Activated CD4-positive, alpha-beta T cell treated with anti-CD3 and anti-CD28 coated beads for 36 hours (primary cell): Measurements from ENCODE around the gene SLC10A1. TPM values are rescaled to one million over a fixed set of nuclear protein-coding genes. Genes with fewer than 3 reads are reported as not detected.
A peak's percentile ranks its signal among the peaks of the same experiment; 100 is the strongest.

Experiments used
- ATAC-seq: fragments of 200-7000 bp; cut with Tn5 transposase; one replicate; pipeline ENCODE4 v1.10.0; 2021; ENCODE audit warnings: mild to moderate bottlenecking, moderate library complexity
- CTCF ChIA-PET: fragments of 350-600 bp; sonication (Branson Sonifier 250); formaldehyde crosslinking; loops from one replicate; lab custom pipeline; 2021; ENCODE audit warnings: antibody characterized with exemption; lab: Charles Lee
- POLR2A ChIA-PET: fragments of 350-600 bp; sonication (Branson Sonifier 250); formaldehyde crosslinking; loops from one replicate; lab custom pipeline; 2021; ENCODE audit warnings: antibody characterized with exemption, inconsistent platforms; lab: Charles Lee
- DNase-seq: peaks from one replicate; pipeline ENCODE4 v3.0.0-alpha.2; 2020
- H3K27ac Mint-ChIP-seq: one replicate; pipeline ENCODE4 v1.8.0; 2021; ENCODE audit warnings: mixed read lengths
- H3K27me3 Mint-ChIP-seq: one replicate; pipeline ENCODE4 v1.8.0; 2021; ENCODE audit warnings: mixed read lengths
- H3K36me3 Mint-ChIP-seq: one replicate; pipeline ENCODE4 v1.8.0; 2021; ENCODE audit warnings: low read depth, mixed read lengths
- H3K4me1 Mint-ChIP-seq: one replicate; pipeline ENCODE4 v1.8.0; 2021; ENCODE audit warnings: mixed read lengths
- H3K4me3 Mint-ChIP-seq: one replicate; pipeline ENCODE4 v1.8.0; 2021; ENCODE audit warnings: mild to moderate bottlenecking, moderate library complexity, mixed read lengths
- H3K9me3 Mint-ChIP-seq: one replicate; pipeline ENCODE4 v1.8.0; 2021; ENCODE audit warnings: low read depth, mixed read lengths
- intact Hi-C, 2 experiments: fragments of 100-400 bp; cut with DNase I in 1 of 2; cut with micrococcal nuclease in 1 of 2; formaldehyde crosslinking; loops; one replicate each; pipeline versions ENCODE4 v1.14.2 to v1.15.1; 2022 to 2024; cut with DNase I, micrococcal nuclease
- total RNA-seq, 2 experiments: library from RNA; stranded (reverse); gene quantifications; one replicate each; pipeline ENCODE4 v1.2.3, GENCODE V29; 2021

Gene SLC10A1
- total RNA-seq: not detected

GRCh38 chr14:69796797-69797500 is at the start of gene SLC10A1:
TSS of gene SLC10A1 (minus strand) at chr14:69797241. CDS start at chr14:69797155, 86 bp downstream.
- Mint-ChIP-seq H3K27ac (no peak within 1 kb of the TSS), H3K4me3 (no peak within 1 kb of the TSS), H3K9me3 (no peaks in the 10 kb centered on the region), H3K4me1 (no peaks in the 10 kb centered on the region), H3K27me3 (no peaks in the 10 kb centered on the region), H3K36me3 (peaks cover 5% of the 10 kb centered on the region)
- intact Hi-C loops: loop anchor here in 1 of 2 experiments (5.0 kb wide), 1 partner anchor 65 kb away; no protein-coding TSS in a partner anchor
- ChIA-PET CTCF (interaction anchor here (0.6 to 1.2 kb wide), 2 partner anchors 37 to 575 kb away, joined by 3 to 5 read pairs; no protein-coding TSS in a partner anchor), POLR2A (no interaction called here)
- DNase-seq: no peak
- no peak for ATAC-seq

DNA sequence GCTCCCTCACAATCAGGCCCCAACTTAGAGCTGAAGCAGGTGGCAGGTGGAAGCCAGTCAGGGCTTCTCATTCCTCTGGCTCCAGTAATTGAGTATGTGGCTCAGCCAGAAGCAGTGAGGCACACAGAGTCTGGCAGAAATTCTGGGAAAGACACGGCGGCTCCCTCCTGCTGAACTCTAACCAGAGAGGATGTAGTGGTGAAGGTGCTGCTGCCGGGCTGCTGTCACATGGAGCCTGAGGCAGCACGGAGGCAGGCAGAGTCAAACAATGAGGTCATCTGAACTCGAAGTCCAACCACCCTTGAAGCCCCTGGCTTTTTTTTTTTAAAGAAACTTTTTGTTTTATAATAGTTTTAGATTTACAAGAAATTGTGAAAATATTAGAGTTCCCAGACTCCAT is 48.7 kb upstream of the SLC10A1 start:
- intact Hi-C loops: no loop called here
- Mint-ChIP-seq H3K27ac (no peak overlapping the region), H3K4me1 (no peaks in the 10 kb centered on the region), H3K27me3 (peaks cover 5% of the 10 kb centered on the region), H3K4me3 (no peak overlapping the region), H3K9me3 (no peaks in the 10 kb centered on the region), H3K36me3 (no peaks in the 10 kb centered on the region)
- ATAC-seq: no peak
- CTCF ChIA-PET: interaction anchor here (1.3 kb wide), 2 partner anchors 29 to 183 kb away, joined by 4 to 5 read pairs; no protein-coding TSS in a partner anchor
- POLR2A ChIA-PET: no interaction called here
- DNase-seq: no peak

DNA sequence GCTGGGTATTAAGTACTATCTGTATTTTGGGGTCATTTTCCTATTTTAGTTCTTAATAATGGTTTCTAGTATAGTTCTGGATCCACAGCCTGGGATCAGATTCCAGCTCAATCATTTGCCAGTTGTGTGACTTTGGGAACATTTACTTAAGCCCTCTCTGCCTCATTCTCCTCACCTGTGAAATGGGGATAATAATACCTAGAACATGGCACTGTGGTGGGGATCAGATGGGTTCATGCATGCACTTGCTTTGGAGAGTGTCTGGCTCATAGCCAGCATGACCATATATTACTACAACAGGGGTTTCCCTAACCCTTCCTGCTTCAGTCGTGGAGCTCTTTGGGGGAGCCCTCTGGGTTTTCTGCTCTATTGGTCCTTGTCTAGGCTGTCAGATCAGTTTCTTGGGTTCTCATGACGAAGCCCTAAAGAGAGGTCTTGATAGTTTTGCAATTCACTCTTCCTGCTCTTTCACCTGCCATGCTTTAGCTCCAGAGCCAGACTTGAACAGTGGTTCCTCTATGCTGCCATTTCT is 48.1 kb upstream of the SLC10A1 start:
- intact Hi-C loops: no loop called here
- no peak for ATAC-seq
- Mint-ChIP-seq H3K4me3 (no peak overlapping the region), H3K36me3 (no peaks in the 10 kb centered on the region), H3K9me3 (no peaks in the 10 kb centered on the region), H3K4me1 (no peaks in the 10 kb centered on the region), H3K27ac (no peak overlapping the region), H3K27me3 (peaks cover 5% of the 10 kb centered on the region)
- no peak for DNase-seq
- CTCF ChIA-PET: interaction anchor here (1.3 kb wide), 2 partner anchors 29 to 183 kb away, joined by 4 to 5 read pairs; no protein-coding TSS in a partner anchor
- POLR2A ChIA-PET: no interaction called here

DNA sequence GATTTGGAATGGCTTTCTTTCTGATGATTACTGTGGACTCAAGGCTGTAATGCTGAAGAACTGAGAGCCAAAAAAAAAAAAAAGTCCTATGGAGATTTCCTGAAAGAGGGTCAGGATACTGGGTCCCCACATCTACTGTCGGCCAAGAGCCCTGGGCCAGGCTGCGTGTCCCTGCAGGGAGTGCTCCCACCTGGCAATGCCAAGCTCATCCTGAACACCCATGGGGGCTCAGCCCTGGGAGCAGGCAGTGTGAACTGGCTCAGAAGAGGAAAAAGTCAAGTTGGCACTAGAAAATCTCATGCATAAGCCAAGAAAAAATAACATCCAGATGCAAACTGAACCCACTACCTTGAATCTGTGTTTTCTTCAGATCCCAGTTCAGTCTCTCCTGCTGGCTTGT is 47.1 kb upstream of the SLC10A1 start:
- ATAC-seq: no peak
- Mint-ChIP-seq H3K4me1 (no peaks in the 10 kb centered on the region), H3K27ac (no peak overlapping the region), H3K4me3 (no peak overlapping the region), H3K36me3 (no peaks in the 10 kb centered on the region), H3K9me3 (no peaks in the 10 kb centered on the region), H3K27me3 (peaks cover 3% of the 10 kb centered on the region)
- ChIA-PET CTCF (interaction anchor here (1.3 kb wide), 1 partner anchor 184 kb away, joined by 5 read pairs; no protein-coding TSS in a partner anchor), POLR2A (no interaction called here)
- intact Hi-C loops: no loop called here
- no peak for DNase-seq

DNA sequence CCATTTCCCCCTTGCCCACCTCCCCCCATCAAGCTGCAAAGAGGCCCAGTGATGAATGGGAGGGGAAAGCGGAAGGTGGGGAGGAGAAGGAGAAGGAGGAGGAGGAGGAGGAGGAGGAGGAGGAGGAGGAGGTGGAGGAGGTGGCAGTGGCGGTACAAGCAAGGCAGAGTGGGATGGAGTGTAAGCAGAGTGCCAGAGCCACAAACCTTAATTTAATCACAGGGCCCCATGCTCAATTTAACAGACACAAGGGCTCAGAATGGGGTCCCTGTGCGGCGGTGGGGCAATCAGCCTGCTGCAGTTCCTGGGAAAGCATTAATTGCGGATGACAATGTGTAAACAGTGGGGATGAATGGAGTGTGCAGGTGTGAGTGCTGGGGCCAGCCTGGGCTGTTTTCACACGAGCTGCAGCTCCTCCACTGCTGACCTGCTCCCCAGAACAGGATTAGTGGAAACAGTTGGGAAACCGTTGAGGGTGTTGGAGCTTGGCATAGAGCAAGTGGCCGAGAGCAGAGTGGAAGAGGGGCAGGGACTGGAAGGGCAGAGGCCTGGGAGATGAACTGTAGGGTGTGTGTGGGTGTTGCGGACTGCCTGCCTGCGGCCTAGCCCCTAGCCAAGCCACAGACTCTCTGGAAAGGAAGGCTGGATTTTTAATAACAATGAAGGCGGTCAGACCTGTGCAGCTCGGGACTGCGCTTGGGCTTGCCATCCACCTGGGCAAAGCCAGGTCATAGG is 45.8 kb upstream of the SLC10A1 start:
- H3K9me3 Mint-ChIP-seq: no peaks in the 10 kb centered on the region

GRCh38 chr14:69841656-69842055 is 44.6 kb upstream of the SLC10A1 start:
- peaks cover 1% of the 10 kb centered on the region for H3K27me3 Mint-ChIP-seq
- H3K27ac Mint-ChIP-seq: no peak overlapping the region
- no peaks in the 10 kb centered on the region for H3K36me3 Mint-ChIP-seq
- no peaks in the 10 kb centered on the region for H3K4me1 Mint-ChIP-seq
- intact Hi-C loops: no loop called here
- CTCF ChIA-PET: no interaction called here
- H3K9me3 Mint-ChIP-seq: no peaks in the 10 kb centered on the region
- POLR2A ChIA-PET: no interaction called here
- no peak for ATAC-seq
- DNase-seq: no peak
- H3K4me3 Mint-ChIP-seq: no peak overlapping the region

More for the DNA sequence above, 45.8 kb upstream of the SLC10A1 start:
- intact Hi-C loops: no loop called here
- ChIA-PET CTCF (no interaction called here), POLR2A (no interaction called here)
- Mint-ChIP-seq H3K27me3 (peaks cover 3% of the 10 kb centered on the region), H3K27ac (no peak overlapping the region), H3K36me3 (no peaks in the 10 kb centered on the region), H3K4me1 (no peaks in the 10 kb centered on the region), H3K4me3 (no peak overlapping the region)
- DNase-seq (no peak), ATAC-seq (no peak)

DNA sequence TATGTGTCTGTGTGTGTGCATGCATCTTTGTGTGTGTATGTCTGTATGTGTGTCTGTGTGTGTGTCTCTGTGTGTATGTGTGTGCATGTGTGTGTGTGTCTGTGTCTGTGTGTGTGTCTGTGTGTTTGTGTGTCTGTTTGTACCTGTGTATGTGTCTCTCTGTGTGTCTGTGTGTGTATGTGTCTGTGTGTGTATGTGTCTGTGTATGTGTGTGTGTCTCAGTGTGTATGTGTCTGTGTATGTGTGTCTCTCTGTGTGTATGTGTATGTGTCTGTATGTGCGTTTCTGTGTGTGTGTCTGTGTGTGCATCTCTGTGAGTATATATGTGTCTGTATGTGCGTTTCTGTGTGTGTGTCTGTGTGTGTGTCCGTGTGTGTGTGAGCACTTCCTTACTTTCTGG is 42.6 kb upstream of the SLC10A1 start:
- no peak for DNase-seq
- ATAC-seq: no peak
- Mint-ChIP-seq H3K27ac (no peak overlapping the region), H3K4me1 (no peaks in the 10 kb centered on the region), H3K27me3 (peaks cover 6% of the 10 kb centered on the region), H3K36me3 (no peaks in the 10 kb centered on the region), H3K9me3 (no peaks in the 10 kb centered on the region), H3K4me3 (no peak overlapping the region)
- POLR2A ChIA-PET: no interaction called here
- intact Hi-C loops: no loop called here
- CTCF ChIA-PET: no interaction called here

GRCh38 chr14:69838881-69839416 is 41.9 kb upstream of the SLC10A1 start:
- Mint-ChIP-seq H3K27ac (no peak overlapping the region), H3K9me3 (no peaks in the 10 kb centered on the region), H3K4me1 (no peaks in the 10 kb centered on the region), H3K27me3 (peaks cover 9% of the 10 kb centered on the region), H3K36me3 (no peaks in the 10 kb centered on the region), H3K4me3 (no peak overlapping the region)
- no peak for DNase-seq
- CTCF ChIA-PET: interaction anchor here (0.7 kb wide), 1 partner anchor 299 kb away, joined by 4 read pairs; no protein-coding TSS in a partner anchor
- intact Hi-C loops: no loop called here
- POLR2A ChIA-PET: no interaction called here
- no peak for ATAC-seq

- Mint-ChIP-seq H3K36me3 (no peaks in the 10 kb centered on the region), H3K4me1 (peaks cover 4% of the 10 kb centered on the region), H3K4me3 (no peak overlapping the region), H3K27me3 (peaks cover 3% of the 10 kb centered on the region), H3K27ac (no peak overlapping the region), H3K9me3 (no peaks in the 10 kb centered on the region)
- DNase-seq (no peak), ATAC-seq (no peak)
- CTCF ChIA-PET: interaction anchor here (0.6 kb wide), 1 partner anchor 375 kb away, joined by 4 read pairs; no protein-coding TSS in a partner anchor
- POLR2A ChIA-PET: interaction anchor here (0.7 kb wide), 1 partner anchor 902 kb away, joined by 3 read pairs; no protein-coding TSS in a partner anchor
- intact Hi-C loops: no loop called here
These were observed 31.8 kb upstream of the SLC10A1 start for GRCh38 chr14:69828879-69829278.

- DNase-seq: no peak
- ChIA-PET POLR2A (no interaction called here), CTCF (interaction anchor here (0.6 kb wide), 1 partner anchor 670 kb away, joined by 4 read pairs; no protein-coding TSS in a partner anchor)
- no peaks in the 10 kb centered on the region for H3K36me3 Mint-ChIP-seq
- H3K9me3 Mint-ChIP-seq: no peaks in the 10 kb centered on the region
- no peak overlapping the region for H3K4me3 Mint-ChIP-seq
- peaks cover 4% of the 10 kb centered on the region for H3K4me1 Mint-ChIP-seq
- intact Hi-C loops: no loop called here
- H3K27ac Mint-ChIP-seq: no peak overlapping the region
- H3K27me3 Mint-ChIP-seq: peaks cover 3% of the 10 kb centered on the region
- ATAC-seq: no peak
These were observed 31.3 kb upstream of the SLC10A1 start for GRCh38 chr14:69828354-69828753.

DNA sequence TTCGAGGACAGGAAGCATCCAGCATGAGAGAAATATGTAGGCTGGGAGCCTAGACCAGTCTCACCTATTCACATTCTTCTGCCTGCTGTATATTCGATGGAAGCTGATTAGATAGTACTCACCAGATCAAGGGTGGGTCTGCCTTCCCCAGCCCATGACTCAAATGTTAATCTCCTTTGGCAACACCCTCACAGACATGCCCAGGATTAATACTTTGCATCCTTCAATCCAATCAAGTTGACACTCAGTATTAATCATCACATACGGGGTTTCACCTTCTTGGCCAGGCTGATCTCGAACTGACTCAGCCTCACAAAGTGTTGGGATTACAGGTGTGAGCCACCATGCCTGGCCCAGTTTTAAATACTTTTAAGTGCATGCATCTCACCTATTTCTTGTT is 30.5 kb upstream of the SLC10A1 start:
- Mint-ChIP-seq H3K27me3 (peaks cover 3% of the 10 kb centered on the region), H3K9me3 (no peaks in the 10 kb centered on the region), H3K27ac (no peak overlapping the region), H3K4me1 (peaks cover 4% of the 10 kb centered on the region), H3K36me3 (no peaks in the 10 kb centered on the region), H3K4me3 (no peak overlapping the region)
- ChIA-PET POLR2A (no interaction called here), CTCF (interaction anchor here (0.6 to 1.2 kb wide), 2 partner anchors 97 to 671 kb away, joined by 3 to 4 read pairs; no protein-coding TSS in a partner anchor)
- intact Hi-C loops: no loop called here
- DNase-seq: peak; percentile 46
- peak; percentile 95 for ATAC-seq
